SHP77 (cell line): ENCODE results near the gene LCMT1.

Experiments used
- DNase-seq, 2 experiments: peaks; one replicate each; lab custom pipeline; 2025; lab: John Stamatoyannopoulos, UW

Gene LCMT1

DNA sequence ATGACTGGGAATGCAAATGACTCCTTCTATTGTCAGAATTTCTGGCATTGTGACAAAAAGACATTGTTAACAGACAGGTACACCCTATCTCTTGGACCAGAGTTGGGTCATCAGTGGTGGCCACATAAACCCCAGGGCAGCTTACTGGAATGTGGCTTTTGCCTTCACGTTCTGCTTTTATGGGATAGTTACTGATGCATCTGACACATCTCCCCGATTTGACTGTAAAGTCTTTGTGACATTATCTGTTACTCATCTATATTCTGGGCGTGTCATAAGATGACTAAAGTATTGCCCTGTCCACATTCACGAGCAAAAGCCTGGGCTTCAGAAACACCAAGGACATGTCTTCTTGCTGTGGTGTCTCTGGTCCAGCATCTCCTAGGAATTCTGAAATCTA, 86.5 kb downstream of the LCMT1 start:
- no peak for DNase-seq

DNA sequence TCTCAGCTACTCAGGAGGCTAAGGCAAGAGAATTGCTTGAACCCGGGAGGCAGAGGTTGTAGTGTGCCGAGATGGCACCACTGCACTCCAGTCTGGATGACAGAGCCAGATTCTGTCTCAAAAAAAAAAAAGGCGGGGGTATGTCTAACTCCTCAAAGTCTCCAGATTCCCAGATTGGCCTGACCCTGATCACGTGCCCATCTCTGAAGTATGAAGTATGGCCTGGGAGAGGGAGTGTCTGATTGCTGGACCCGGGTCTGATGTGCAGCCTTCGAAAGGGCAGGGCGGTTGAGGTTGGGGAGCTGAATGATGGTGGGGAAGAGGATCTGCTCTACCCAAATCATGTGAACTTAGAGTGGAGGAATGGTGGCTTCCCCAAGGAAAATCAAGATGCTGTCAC, 87.9 kb downstream of the LCMT1 start:
- DNase-seq: no peak

DNA sequence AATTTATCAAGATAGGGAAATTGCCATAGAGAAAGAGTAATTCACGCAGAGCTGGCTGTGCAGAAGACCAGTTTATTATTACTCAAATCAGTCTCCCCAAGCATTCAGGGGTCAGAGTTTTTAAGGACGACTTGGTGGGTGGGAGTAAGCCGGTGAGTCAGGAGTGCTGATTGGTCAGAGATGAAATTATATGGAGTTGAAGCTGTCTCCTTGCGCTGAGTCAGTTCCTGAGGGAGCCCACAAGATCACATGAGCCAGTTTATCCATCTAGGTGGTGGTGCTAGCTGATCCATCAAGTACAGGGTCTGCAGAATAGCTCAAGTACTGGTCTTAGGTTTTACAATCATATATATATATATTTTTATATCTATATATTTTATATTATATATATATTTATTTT, 99.2 kb downstream of the LCMT1 start:
- DNase-seq: no peak

DNA sequence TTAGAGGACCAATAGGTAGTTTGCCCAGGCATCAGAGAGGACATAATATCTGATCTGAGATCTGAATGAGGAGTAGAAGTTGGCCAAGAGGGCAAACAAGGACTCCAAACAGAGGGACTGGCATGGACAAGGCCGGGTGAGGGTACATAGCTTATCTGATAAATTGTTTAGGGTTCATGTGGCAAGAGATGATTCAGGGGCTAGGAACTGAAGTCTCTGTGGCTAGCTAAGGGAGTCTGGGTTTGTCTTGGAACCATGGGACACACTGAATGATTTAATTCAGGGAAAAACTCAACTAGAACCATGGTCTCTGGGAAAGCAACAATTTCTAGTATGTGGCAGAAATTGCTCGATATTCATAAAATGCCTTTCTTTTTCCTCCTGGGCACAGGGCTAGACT, 101.1 kb downstream of the LCMT1 start:
- DNase-seq: no peak

DNA sequence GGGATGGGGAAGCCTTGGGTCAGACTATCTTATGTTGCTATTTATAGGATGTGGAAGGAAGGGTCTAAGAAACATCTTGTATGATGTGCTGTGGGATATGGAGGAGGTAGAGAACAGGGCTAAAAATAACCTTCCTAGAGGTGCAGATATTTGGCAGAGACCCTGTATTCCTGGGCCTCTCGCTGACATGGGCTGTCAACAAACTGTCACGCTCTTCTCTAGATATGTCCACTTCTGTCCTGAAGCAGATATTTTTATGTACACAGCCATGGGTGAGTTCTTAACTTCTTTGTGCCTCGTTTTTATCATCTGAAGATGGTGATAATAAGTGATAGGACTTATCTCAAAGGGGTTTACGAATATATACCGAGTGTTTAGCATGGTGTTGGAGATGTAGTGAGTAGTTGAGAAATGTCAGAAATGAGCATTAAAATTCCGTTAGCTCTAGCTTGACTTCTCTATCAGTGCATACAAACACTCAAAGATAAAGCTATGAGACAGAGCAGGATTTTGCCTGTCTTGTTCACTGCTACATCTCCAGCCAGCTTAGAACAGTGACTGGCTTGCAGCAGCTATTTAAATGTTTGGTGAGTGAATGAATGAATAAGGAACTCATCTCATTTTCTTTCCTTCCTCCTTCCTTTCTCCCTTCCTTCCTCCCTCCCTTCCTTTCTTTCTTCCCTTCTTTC, 102.3 kb downstream of the LCMT1 start:
- no peak for DNase-seq

DNA sequence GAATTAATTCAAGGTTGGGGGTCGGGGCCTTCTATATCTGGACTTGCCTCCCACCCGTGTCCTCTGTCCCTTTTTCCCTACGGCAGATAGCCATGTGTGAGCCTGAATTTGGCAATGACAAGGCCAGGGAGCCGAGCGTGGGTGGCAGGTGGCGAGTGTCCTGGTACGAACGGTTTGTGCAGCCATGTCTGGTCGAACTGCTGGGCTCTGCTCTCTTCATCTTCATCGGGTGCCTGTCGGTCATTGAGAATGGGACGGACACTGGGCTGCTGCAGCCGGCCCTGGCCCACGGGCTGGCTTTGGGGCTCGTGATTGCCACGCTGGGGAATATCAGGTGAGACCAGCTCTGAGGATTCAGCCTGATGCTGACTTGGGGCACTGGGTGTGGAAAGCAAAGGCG, 105.6 kb downstream of the LCMT1 start:
- DNase-seq: no peak

DNA sequence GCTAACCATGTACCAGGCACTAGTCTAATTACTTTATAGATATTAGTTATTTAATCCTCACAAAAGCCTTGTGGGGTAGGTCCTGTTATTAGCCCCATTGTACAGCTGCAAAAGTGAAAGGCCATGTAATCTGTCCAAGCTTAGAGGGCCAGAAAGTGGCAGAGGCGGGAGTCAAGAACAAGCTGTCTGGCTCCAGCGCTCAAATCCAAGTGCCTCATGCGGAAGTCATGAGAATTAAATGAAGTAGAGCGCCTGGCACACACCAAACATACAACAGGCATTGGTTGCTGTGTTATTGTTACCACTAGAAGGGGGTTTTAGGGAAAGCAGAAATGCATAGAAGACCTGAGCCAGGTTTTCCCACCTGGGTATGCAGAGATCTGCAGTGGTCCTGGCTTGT, 106.4 kb downstream of the LCMT1 start:
- DNase-seq: no peak

DNA sequence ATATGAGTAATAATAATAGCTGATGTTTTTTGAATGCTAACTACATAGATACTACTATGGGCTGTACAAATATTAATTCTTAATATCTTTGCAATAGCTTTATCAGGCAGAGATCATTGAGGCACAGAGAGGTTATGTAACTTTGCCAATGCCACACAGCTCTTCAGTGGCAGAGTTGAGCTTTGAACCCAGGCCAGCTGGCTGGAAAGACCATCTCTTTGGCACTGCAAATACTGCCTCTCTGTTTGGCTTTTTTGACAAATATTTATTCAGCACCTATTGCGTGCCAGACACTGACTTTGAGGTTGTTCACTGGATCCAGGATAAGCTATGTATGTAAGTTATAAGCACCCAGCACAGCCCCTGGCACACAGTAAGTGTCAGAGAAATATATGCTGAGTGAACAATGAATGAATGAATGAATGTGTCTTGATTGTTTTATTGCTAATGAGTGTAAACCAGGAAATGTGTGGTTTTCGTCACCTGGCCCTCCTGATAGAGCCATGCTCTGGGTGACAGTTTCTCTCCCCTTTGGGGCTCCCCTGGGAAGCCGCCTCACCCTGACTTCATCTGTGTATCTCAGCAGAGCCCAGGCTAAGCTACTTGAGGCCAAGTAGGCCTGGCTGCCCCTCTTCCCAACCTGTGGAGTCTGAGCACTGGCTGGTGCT, 107.7 kb downstream of the LCMT1 start:
- DNase-seq: no peak

DNA sequence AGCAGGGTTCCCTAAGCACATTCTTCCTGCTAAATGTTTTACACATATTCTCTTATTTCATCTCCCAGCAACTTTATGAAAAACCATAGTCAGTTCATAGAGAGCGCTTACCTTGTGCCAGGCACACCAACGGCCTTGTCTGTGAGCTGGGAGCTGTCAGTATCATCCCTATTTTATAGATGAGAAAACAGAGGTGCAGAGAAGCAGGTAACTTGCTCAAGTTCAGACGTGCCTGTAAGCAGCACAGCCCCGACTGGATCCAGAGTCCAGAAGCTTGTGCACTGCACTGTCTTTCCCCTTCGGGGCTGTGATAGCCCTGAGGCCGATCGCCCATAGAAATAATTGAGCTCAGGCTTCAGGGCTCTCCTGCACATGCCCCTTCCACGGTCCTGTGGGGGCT, 111.4 kb downstream of the LCMT1 start:
- DNase-seq: no peak

DNA sequence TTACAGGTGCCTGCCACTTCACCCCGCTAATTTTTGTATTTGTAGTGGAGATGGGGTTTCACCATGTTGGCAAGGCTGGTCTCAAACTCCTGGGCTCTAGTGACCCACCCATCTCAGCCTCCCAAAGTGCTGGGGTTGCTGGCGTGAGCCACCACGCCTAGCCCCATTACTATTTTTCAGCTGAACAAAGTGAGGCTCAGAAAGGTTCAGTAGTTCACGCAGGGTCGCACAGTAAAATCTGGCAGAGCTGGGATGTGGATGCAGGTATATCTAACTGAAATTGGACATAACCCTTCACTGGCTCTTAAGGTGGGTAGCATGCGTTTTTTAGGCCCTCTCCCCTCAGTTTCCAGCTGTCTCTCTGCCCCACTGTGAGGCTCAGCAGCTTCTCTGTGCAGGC, 112.4 kb downstream of the LCMT1 start:
- no peak for DNase-seq

DNA sequence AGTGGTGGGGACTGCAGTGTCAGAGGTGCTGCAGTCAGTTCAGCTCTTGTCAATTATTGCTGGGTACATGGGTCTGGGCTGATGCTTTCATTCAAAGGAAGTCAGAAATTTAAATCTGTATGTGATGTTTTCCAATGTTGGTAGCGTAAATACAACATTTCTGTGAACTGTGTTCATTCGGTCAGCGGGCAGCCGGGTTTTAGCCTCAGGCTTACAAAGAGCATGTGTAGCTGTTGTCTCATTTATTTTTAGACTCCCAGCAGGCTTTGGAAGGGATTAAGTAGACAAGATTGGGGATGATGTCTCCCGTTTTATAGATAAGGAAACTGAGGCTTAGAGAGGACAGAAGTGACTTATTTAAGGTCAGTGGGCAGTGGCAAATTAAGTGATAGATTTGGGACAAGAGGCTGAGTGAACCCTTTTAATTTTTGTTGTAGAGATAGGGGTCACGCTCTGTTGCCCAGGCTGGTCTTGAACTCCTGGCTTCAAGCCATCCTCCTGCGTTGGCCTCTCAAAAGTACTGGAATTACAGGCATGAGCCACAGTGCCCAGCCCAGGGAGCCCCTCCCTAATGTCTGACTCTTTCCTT, 113.3 kb downstream of the LCMT1 start:
- DNase-seq: no peak
